ENCODE data around the gene RNF4.
"Not testable (repeated sequence)": the region's sequence is repeated elsewhere in the genome, so short reads cannot be mapped to it uniquely, and the experiment has no call there.

The RNF4 gene

GRCh38 chr4:2425386-2426068 lies 43.4 kb upstream of the RNF4 start:
- DNase-seq (ENCODE audit: low read depth), result no peak
- no peak overlapping the region for H3K4me3 ChIP-seq (ENCODE audit: low read depth, low read length)
- no peak for TF ChIP-seq CTCF (IDR thresholded peaks at IDR 0.05; ENCODE audit: insufficient read depth, low read depth, low read length, missing control alignments)

GRCh38 chr4:2426069-2426397 lies 42.9 kb upstream of the RNF4 start:
- DNase-seq (ENCODE audit: low read depth), result no peak
- H3K4me3 ChIP-seq (ENCODE audit: low read depth, low read length), result no peak overlapping the region
- no peak for TF ChIP-seq CTCF (IDR thresholded peaks at IDR 0.05; ENCODE audit: insufficient read depth, low read depth, low read length, missing control alignments)

- no peak for TF ChIP-seq CTCF (IDR thresholded peaks at IDR 0.05; ENCODE audit: insufficient read depth, low read depth, low read length, missing control alignments)
- no peak for DNase-seq (ENCODE audit: low read depth)
- no peak overlapping the region for H3K4me3 ChIP-seq (ENCODE audit: low read depth, low read length)
Observed at GRCh38 chr4:2426711-2427275, 42.1 kb upstream of the RNF4 start.

- DNase-seq (ENCODE audit: low read depth), result no peak
- TF ChIP-seq CTCF (IDR thresholded peaks at IDR 0.05; ENCODE audit: insufficient read depth, low read depth, low read length, missing control alignments), result no peak
Observed at GRCh38 chr4:2427383-2428334, 41.2 kb upstream of the RNF4 start.

GRCh38 chr4:2428496-2429213 lies 40.3 kb upstream of the RNF4 start:
- no peak for TF ChIP-seq CTCF (IDR thresholded peaks at IDR 0.05; ENCODE audit: insufficient read depth, low read depth, low read length, missing control alignments)
- no peak for DNase-seq (ENCODE audit: low read depth)
- H3K4me3 ChIP-seq (ENCODE audit: low read depth, low read length), result no peak overlapping the region

More at GRCh38 chr4:2427383-2428334, 41.2 kb upstream of the RNF4 start:
- H3K4me3 ChIP-seq (ENCODE audit: low read depth, low read length), result no peak overlapping the region

- not testable (repeated sequence) for H3K4me3 ChIP-seq (ENCODE audit: low read depth, low read length); DNase-seq (ENCODE audit: low read depth)
Observed at GRCh38 chr4:2429945-2430757, 38.8 kb upstream of the RNF4 start.

Data from GM12865 (cell line).